ENCODE results near the gene F11.

DNA sequence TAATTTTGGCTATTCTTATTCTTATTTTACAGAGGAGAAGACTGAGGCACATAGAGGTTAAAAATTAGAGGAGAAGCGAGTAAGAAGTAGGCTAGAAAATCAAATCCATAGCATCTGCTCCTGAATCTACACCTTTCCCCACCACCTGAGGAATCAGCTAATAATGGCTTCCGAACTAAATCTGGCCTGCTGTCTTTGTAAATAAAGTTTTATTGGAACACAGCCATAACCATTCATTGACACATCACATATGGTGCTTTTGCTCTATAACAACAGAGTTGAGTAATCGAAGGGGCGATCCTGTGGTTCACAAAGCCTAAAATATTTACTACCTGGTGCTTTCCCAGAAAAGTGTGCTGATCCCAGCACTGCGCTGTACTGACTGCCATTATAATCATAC is 38.2 kb downstream of the F11 start:
- TF ChIP-seq, protein P1, sequence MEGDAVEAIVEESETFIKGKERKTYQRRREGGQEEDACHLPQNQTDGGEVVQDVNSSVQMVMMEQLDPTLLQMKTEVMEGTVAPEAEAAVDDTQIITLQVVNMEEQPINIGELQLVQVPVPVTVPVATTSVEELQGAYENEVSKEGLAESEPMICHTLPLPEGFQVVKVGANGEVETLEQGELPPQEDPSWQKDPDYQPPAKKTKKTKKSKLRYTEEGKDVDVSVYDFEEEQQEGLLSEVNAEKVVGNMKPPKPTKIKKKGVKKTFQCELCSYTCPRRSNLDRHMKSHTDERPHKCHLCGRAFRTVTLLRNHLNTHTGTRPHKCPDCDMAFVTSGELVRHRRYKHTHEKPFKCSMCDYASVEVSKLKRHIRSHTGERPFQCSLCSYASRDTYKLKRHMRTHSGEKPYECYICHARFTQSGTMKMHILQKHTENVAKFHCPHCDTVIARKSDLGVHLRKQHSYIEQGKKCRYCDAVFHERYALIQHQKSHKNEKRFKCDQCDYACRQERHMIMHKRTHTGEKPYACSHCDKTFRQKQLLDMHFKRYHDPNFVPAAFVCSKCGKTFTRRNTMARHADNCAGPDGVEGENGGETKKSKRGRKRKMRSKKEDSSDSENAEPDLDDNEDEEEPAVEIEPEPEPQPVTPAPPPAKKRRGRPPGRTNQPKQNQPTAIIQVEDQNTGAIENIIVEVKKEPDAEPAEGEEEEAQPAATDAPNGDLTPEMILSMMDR (IDR thresholded peaks at IDR 0.05), result no peak
- TF ChIP-seq EZH2 (IDR thresholded peaks at IDR 0.05; ENCODE audit: borderline replicate concordance, insufficient read depth, low read depth, low read length, poor library complexity, severe bottlenecking), result no peak
